Muscle layer of colon (tissue), 2 donors: Measurements from ENCODE around the gene MAGI2.
"Not testable (repeated sequence)": the region's sequence is repeated elsewhere in the genome, so short reads cannot be mapped to it uniquely, and the experiment has no call there.

Experiments used
- H3K27ac ChIP-seq: one replicate; pipeline ENCODE4 v1.7.0; 2013; ENCODE audit warnings: low read depth, mild to moderate bottlenecking, low read length, moderate library complexity
- H3K27me3 ChIP-seq, 2 donors: one replicate each; pipeline ENCODE4 v1.7.0; 2013; ENCODE audit warnings: low read length in 2 of 2, mild to moderate bottlenecking in 2 of 2; ENCODE audit not compliant: insufficient read depth in 2 of 2, control insufficient read depth in 1 of 2
- H3K36me3 ChIP-seq: one replicate; pipeline ENCODE4 v1.7.0; 2013; ENCODE audit warnings: mild to moderate bottlenecking, low read length; ENCODE audit not compliant: insufficient read depth
- H3K4me1 ChIP-seq: one replicate; pipeline ENCODE4 v1.7.0; 2013; ENCODE audit warnings: mild to moderate bottlenecking, low read length; ENCODE audit not compliant: insufficient read depth
- H3K4me3 ChIP-seq, 2 donors: one replicate each; pipeline ENCODE4 v1.7.0; 2013; ENCODE audit warnings: low read length in 2 of 2, low read depth in 1 of 2, mild to moderate bottlenecking in 1 of 2, moderate library complexity in 1 of 2
- H3K9ac ChIP-seq: one replicate; pipeline ENCODE4 v1.7.0; 2013; ENCODE audit warnings: low read length
- H3K9me3 ChIP-seq: one replicate; pipeline ENCODE4 v1.7.0; 2013; ENCODE audit warnings: mild to moderate bottlenecking, low read length
- donor health status: abdominal sarcoma.
- donor health status: Adenocarcinoma of cecum.

Gene MAGI2

DNA sequence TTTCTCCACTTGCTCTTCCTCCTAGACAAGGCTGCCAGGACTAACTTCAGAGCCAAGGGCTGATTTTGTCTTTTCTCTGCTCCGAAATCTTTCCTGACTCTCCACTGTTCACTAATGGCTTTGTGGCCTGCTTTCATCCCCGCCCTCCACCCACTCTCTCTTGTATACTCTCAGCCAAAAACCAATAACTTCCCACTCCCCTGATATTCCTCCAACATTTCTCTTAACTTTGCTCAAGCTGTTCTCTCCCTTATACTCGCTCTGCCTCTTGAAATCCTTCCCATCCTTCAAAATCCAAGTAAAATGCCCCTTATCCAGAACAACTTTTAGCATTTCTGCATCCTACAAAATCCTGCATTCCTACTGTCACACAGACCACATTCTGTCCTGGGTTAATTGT lies 1440.1 kb downstream of the MAGI2 start:
- H3K4me1 ChIP-seq = peaks cover 11% of the 10 kb centered on the region
- H3K9ac ChIP-seq = no peak overlapping the region
- no peaks in the 10 kb centered on the region for H3K36me3 ChIP-seq
- no peaks in the 10 kb centered on the region for H3K9me3 ChIP-seq
- no peaks in the 10 kb centered on the region for H3K27me3 ChIP-seq
- no peak overlapping the region for H3K27ac ChIP-seq
- no peak overlapping the region for H3K4me3 ChIP-seq

DNA sequence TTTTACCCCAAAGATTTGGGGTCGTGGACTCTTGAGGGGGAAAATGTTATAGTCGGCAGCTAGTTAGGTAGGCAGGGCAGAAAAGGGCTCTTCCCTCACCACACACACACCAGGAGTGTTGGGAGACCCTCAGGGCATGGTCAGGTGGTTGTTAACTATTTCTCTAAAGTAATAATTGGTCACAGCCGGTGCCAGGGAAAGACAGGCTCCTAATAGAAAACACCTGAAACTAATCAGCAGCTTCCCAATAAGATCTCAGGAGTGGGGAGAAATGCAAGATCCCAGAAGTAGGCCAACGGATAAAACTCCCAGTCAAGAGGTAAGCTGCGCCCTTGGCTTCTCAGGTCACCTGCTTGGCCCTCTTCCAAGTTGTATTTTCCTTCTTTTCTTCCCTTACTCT lies 1441.8 kb downstream of the MAGI2 start:
- no peaks in the 10 kb centered on the region for H3K36me3 ChIP-seq
- no peak overlapping the region for H3K9ac ChIP-seq
- no peak overlapping the region for H3K27ac ChIP-seq
- no peaks in the 10 kb centered on the region for H3K9me3 ChIP-seq
- no peak overlapping the region for H3K4me3 ChIP-seq
- H3K4me1 ChIP-seq = no peaks in the 10 kb centered on the region
- H3K27me3 ChIP-seq = no peaks in the 10 kb centered on the region

DNA sequence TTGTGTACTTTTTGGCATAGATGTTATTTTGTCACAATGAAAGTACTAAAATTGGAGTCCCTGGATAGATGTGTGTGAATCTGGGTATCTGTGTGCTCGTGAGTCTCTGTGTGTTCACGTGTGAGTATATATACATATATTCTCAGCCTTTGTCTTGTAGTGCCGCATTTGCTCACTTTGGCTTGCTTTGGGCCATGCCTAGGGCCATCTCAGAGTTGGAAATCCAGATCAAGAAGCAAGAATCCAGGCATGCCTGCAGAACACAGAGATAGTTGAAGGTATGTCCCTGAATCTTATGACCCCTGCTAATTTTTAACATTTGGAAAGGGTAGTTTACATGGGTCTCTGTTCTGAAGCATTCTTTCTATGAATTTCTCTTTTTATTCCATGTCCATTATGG lies 1446.2 kb downstream of the MAGI2 start:
- Histone ChIP-seq H3K36me3 (no peaks in the 10 kb centered on the region), H3K27ac (no peak overlapping the region), H3K27me3 (no peaks in the 10 kb centered on the region), H3K4me3 (no peak overlapping the region), H3K9me3 (no peaks in the 10 kb centered on the region), H3K9ac (no peak overlapping the region), H3K4me1 (no peaks in the 10 kb centered on the region)

DNA sequence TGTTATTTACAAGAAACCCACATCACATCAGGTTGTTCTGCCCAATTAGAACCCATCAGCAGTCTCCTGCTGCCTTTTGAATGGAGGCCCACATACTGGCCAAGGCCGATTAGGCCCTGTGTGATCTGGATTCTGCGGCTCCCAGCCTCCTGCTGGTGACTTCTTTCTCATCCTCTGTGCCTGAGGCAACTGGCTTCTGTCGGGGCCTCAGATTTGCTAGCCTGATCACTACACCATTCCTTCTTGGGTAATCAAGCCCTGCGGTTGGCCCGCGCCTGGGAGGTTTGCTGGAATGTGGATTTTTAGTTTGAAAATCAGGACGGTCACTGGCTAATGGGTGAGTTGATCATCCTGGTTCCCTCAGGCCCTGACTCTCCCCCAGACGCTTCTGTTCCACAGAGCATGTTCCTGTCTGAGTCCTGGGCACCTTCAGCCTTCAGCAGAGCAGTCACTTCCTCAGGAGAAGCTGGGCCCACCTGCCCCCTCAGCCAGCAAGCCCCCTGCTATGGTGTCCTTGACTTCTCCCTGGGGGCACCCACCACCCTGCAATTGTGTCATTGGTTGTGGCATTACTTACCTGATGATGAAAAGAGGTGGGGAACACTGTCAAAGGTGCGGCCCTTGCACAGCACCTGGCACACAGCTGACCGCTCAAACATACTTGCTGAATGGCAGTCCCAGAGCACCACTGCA lies 1447.3 kb downstream of the MAGI2 start:
- Histone ChIP-seq H3K36me3 (no peaks in the 10 kb centered on the region), H3K27ac (no peak overlapping the region), H3K9ac (no peak overlapping the region), H3K4me1 (no peaks in the 10 kb centered on the region), H3K4me3 (no peak overlapping the region), H3K9me3 (no peaks in the 10 kb centered on the region), H3K27me3 (no peaks in the 10 kb centered on the region)

DNA sequence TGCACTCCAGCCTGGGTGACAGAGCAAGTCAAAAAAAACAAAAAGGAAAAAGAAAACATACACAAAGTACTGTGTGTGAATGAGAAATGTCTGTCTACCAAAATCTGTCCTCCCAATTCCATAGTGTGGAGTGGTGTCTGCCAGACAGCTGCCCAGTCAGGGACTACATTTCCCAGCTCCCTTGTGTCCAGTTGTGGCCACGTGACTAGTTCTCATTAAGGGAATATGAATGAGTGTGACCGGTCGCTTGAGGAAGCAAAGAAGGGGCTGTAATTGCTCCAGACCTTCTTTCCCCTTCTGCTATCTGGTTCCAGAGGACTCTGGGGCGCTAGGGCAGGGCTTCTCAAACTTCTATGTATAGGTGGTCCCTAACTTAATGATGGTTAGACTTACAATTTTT lies 1450.8 kb downstream of the MAGI2 start:
- no peaks in the 10 kb centered on the region for H3K4me1 ChIP-seq
- no peaks in the 10 kb centered on the region for H3K36me3 ChIP-seq
- H3K27ac ChIP-seq = no peak overlapping the region
- no peaks in the 10 kb centered on the region for H3K27me3 ChIP-seq
- no peak overlapping the region for H3K9ac ChIP-seq
- no peak overlapping the region for H3K4me3 ChIP-seq
- H3K9me3 ChIP-seq = no peaks in the 10 kb centered on the region

DNA sequence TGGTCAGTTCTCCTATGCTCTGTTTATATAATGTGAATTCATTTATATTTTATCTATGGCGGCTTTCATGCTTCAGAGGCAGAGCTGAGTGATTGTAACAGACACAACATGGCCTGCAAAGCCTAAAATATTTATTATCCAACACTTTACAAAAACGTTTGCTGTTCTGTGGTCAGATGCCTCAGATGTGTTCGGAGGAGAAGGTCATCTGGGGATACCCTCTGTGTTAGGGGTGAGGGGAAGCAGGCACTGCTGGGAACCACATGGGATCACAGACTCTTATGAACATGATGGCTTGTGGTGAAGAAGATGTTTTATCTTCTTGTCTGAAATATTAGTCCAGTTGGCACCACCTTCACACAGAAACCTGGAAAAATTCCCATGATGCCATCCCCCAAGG lies 1451.4 kb downstream of the MAGI2 start:
- Histone ChIP-seq H3K27ac (no peak overlapping the region), H3K9me3 (no peaks in the 10 kb centered on the region), H3K9ac (no peak overlapping the region), H3K4me3 (no peak overlapping the region), H3K36me3 (no peaks in the 10 kb centered on the region), H3K27me3 (no peaks in the 10 kb centered on the region), H3K4me1 (no peaks in the 10 kb centered on the region)

DNA sequence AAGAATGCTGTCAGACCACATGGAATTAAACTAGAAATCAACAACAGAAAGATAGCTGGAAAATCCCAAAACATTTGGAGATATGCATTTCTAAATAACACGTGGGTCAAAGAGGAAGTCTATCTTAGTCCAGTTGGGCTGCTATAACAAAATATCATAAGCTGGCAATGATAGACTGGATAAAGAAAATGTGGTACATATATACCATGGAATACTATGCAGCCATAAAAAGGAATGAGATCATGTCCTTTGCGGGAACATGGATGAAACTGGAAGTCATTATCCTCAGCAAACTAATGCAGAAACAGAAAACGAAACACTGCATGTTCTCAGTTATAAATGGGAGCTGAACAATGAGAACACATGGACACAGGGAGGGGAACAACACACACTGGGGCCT lies 1454.3 kb downstream of the MAGI2 start:
- H3K36me3 ChIP-seq, H3K4me1 ChIP-seq, H3K27ac ChIP-seq, H3K9me3 ChIP-seq, H3K27me3 ChIP-seq, H3K4me3 ChIP-seq, H3K9ac ChIP-seq: not testable (repeated sequence)

DNA sequence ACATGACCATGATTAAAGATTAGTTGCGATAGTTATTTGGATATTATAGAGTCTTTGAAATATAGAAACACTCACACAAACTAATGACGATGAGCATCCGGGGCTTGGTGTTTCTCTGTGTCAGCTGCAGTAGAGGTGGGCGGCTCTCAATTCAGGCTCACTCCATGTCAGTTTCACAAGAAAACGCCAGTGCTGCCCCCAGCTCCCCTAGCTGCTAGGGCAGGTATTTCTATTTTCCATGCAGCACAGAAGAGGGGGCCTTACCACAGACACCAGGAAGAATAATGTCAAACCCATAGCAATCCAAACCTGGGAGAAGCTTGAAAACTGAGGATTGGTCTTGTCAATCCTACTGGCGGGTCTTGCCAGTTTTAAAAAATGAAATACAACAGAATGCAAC lies 1457.8 kb downstream of the MAGI2 start:
- no peak overlapping the region for H3K4me3 ChIP-seq
- no peaks in the 10 kb centered on the region for H3K27me3 ChIP-seq
- H3K36me3 ChIP-seq = no peaks in the 10 kb centered on the region
- no peaks in the 10 kb centered on the region for H3K4me1 ChIP-seq
- no peak overlapping the region for H3K9ac ChIP-seq
- no peak overlapping the region for H3K27ac ChIP-seq
- H3K9me3 ChIP-seq = no peaks in the 10 kb centered on the region

DNA sequence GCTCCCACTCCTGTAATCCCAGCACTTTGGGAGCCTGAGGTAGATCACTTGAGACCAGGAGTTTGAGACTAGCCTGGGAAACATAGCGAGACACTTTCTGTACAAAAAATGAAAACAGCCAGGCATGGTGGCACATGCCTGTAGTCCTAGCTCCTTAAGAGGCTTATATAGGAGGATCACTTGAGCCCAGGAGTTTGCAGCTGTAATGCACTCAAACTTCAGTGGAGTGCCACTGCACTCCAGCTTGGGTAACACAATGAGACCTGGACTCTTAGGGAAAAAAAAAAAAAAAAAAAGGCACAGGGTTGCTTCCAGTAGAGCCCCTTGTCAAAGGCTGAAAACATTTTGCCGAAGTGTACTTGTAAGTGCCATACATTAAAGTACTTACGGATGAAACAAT lies 1459.6 kb downstream of the MAGI2 start:
- Histone ChIP-seq H3K4me3 (no peak overlapping the region), H3K27me3 (no peaks in the 10 kb centered on the region), H3K27ac (no peak overlapping the region), H3K9ac (no peak overlapping the region), H3K4me1 (no peaks in the 10 kb centered on the region), H3K36me3 (no peaks in the 10 kb centered on the region), H3K9me3 (no peaks in the 10 kb centered on the region)

DNA sequence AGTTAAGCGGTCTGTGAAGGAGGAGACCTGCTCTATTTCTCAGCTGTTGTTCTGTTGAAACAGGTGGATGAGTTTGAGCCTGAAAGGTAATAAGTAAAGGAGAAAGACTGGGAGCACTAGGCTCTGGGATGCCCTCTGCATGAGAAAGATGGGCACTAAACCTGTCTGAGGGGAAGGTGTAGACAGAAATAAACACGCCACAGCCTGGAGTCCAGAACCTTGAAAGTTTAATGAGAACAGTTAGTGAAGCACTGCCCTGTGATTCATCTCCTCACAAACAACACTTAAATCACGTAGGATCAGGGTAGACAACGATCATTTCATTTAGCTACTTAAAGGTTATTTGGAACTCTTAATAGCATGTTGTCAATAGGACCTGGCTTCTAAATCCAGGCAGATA lies 1461.8 kb downstream of the MAGI2 start:
- Histone ChIP-seq H3K9me3 (no peaks in the 10 kb centered on the region), H3K4me3 (no peak overlapping the region), H3K36me3 (no peaks in the 10 kb centered on the region), H3K27me3 (no peaks in the 10 kb centered on the region), H3K9ac (no peak overlapping the region), H3K4me1 (no peaks in the 10 kb centered on the region), H3K27ac (no peak overlapping the region)

DNA sequence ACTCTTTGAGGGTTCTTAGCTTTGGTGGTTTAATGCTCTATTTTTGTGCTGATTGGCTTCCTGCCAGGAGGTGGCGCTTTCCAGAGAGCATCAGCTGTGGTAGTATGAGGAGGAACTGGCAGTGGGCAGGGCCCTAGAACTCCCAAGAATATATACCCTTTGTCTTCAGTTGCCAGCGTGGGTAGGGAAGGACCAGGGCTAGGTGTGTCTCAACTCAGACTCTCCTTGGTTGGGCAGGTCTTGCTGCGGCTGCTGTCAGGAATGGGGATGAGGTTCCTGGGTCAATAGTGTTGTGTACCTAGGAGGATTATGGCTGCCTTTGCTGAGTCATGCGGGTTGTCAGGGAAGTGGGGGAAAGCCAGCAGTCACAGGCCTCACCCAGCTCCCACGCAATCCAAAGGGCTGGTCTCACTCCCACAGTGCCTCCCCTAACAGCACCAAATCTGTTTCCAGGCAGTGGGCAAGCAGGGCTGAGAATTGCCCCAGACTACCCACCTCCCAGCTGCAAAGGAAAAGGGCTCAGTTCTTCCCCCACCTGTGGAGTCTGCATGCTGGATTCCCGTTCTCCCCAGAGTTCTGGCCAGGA lies 1463.4 kb downstream of the MAGI2 start:
- Histone ChIP-seq H3K9ac (no peak overlapping the region), H3K4me1 (no peaks in the 10 kb centered on the region), H3K27ac (no peak overlapping the region), H3K27me3 (no peaks in the 10 kb centered on the region), H3K4me3 (no peak overlapping the region), H3K36me3 (no peaks in the 10 kb centered on the region), H3K9me3 (no peaks in the 10 kb centered on the region)

DNA sequence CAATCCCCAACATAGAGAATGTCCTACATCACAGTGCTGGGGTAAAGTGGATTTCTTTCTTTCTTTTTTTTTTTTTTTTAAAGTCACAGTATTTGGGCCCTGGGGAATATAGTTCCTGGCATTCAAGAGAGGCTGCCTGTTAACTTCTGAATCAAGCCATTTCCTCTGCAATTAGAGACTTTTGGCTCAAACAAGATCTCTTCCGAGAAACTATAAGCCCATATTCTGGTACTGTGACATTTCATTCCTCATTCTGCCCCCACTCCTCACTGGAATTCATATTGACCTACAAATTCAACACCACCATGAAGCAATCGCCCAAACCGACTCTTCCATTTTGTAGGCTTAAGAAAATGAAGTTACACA lies 1467.5 kb downstream of the MAGI2 start:
- Histone ChIP-seq H3K4me3 (no peak overlapping the region), H3K27me3 (no peaks in the 10 kb centered on the region), H3K27ac (no peak overlapping the region)

More for the DNA sequence above, 1467.5 kb downstream of the MAGI2 start:
- no peak overlapping the region for H3K9ac ChIP-seq
- no peaks in the 10 kb centered on the region for H3K9me3 ChIP-seq
- H3K4me1 ChIP-seq = no peaks in the 10 kb centered on the region
- no peaks in the 10 kb centered on the region for H3K36me3 ChIP-seq
